ENCODE measurements around the gene HOXA7. TPM values are rescaled to one million over a fixed set of nuclear protein-coding genes. Genes with fewer than 3 reads are reported as not detected.

The HOXA7 gene
- total and polyA plus RNA-seq, 2 experiments from 2014 or later, result 0.83 TPM; not detected in 1

- H3K79me2 ChIP-seq, result no peaks in the 10 kb centered on the region
- H3K27ac ChIP-seq, result no peak overlapping the region
- no peak overlapping the region for H2AFZ ChIP-seq
- TF ChIP-seq EZH2 (IDR thresholded peaks at IDR 0.05; ENCODE audit: borderline replicate concordance) (no peak), CTCF (IDR thresholded peaks at IDR 0.05; ENCODE audit: poor library complexity) (no peak), EZH2phosphoT487 (IDR thresholded peaks at IDR 0.05; ENCODE audit: low read depth, severe bottlenecking, unreplicated experiment) (no peak)
- H4K20me1 ChIP-seq (ENCODE audit: insufficient read depth, poor library complexity, severe bottlenecking), result no peaks in the 10 kb centered on the region
- no peak overlapping the region for H3K4me2 ChIP-seq
- H3K9me3 ChIP-seq (ENCODE audit: low read depth), result no peaks in the 10 kb centered on the region
- no peak overlapping the region for H3K4me3 ChIP-seq
- WGBS (ENCODE audit: low lambda C conversion rate, missing lambda C conversion rate), result 71% methylated on average over 11 of the region's 11 CpGs
- no peaks in the 10 kb centered on the region for H3K9me2 ChIP-seq (replicated peaks; ENCODE audit: insufficient read depth)
- H3K4me1 ChIP-seq (ENCODE audit: insufficient read depth), result peaks cover 17% of the 10 kb centered on the region
- no peak for DNase-seq (ENCODE audit: low spot score)
- no peaks in the 10 kb centered on the region for H3K36me3 ChIP-seq (replicated peaks; ENCODE audit: insufficient read depth, low read depth)
- peaks cover 96% of the 10 kb centered on the region for H3K27me3 ChIP-seq
Observed at GRCh38 chr7:27145914-27146412, 10.5 kb downstream of the HOXA7 start.

GRCh38 chr7:27145165-27145913, 11.1 kb downstream of the HOXA7 start:
- Histone ChIP-seq H3K4me2 (no peak overlapping the region), H3K9me2 (replicated peaks; ENCODE audit: insufficient read depth) (no peaks in the 10 kb centered on the region), H3K4me3 (no peak overlapping the region), H3K36me3 (replicated peaks; ENCODE audit: insufficient read depth, low read depth) (no peaks in the 10 kb centered on the region), H4K20me1 (ENCODE audit: insufficient read depth, poor library complexity, severe bottlenecking) (no peaks in the 10 kb centered on the region), H3K79me2 (no peaks in the 10 kb centered on the region), H2AFZ (no peak overlapping the region), H3K27ac (no peak overlapping the region), H3K4me1 (ENCODE audit: insufficient read depth) (peaks cover 13% of the 10 kb centered on the region), H3K27me3 (peaks cover 99% of the 10 kb centered on the region), H3K9me3 (ENCODE audit: low read depth) (no peaks in the 10 kb centered on the region)
- no peak for TF ChIP-seq EZH2 (IDR thresholded peaks at IDR 0.05; ENCODE audit: borderline replicate concordance)
- TF ChIP-seq CTCF (IDR thresholded peaks at IDR 0.05; ENCODE audit: poor library complexity), result no peak
- TF ChIP-seq EZH2phosphoT487 (IDR thresholded peaks at IDR 0.05; ENCODE audit: low read depth, severe bottlenecking, unreplicated experiment), result no peak
- 63% methylated on average over 44 of the region's 47 CpGs for WGBS (ENCODE audit: low lambda C conversion rate, missing lambda C conversion rate)
- no peak for DNase-seq (ENCODE audit: low spot score)

GRCh38 chr7:27144781-27145164, 11.7 kb downstream of the HOXA7 start:
- Histone ChIP-seq H4K20me1 (ENCODE audit: insufficient read depth, poor library complexity, severe bottlenecking) (no peaks in the 10 kb centered on the region), H3K27me3 (peaks cover 99% of the 10 kb centered on the region), H3K79me2 (no peaks in the 10 kb centered on the region), H3K4me3 (no peak overlapping the region), H3K9me2 (replicated peaks; ENCODE audit: insufficient read depth) (no peaks in the 10 kb centered on the region), H3K4me2 (no peak overlapping the region), H3K36me3 (replicated peaks; ENCODE audit: insufficient read depth, low read depth) (no peaks in the 10 kb centered on the region), H3K9me3 (ENCODE audit: low read depth) (no peaks in the 10 kb centered on the region), H3K4me1 (ENCODE audit: insufficient read depth) (peaks cover 13% of the 10 kb centered on the region), H2AFZ (no peak overlapping the region), H3K27ac (no peak overlapping the region)
- 31% methylated on average over 31 of the region's 31 CpGs for WGBS (ENCODE audit: low lambda C conversion rate, missing lambda C conversion rate)
- TF ChIP-seq EZH2 (IDR thresholded peaks at IDR 0.05; ENCODE audit: borderline replicate concordance) (peak; percentile 34), EZH2phosphoT487 (IDR thresholded peaks at IDR 0.05; ENCODE audit: low read depth, severe bottlenecking, unreplicated experiment) (no peak)
- DNase-seq (ENCODE audit: low spot score), result no peak
